ENCODE measurements around the gene ELP2.

ELP2 gene

DNA sequence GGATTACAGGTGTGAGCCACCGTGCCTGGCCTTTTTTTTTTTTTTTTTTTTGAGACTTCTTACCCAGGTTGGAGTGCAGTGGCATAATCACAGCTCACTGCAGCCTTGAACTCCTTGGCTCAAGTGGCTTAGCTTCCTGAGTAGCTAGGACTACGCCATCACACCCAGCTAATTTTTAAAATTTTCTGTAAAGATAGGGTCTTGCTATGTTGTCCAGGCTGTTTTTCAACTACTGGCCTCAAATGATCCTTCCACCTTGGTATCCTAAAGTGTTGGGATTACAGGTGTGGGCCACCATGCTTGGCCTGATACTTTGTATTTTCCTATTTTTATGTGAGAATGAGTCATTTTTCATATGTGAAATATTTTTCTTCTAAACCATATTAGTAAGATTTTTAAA is 13.7 kb downstream of the ELP2 start:
- Histone ChIP-seq H3K27me3 (no peaks in the 10 kb centered on the region), H3K9me3 (no peaks in the 10 kb centered on the region), H3K36me3 (peaks cover 10% of the 10 kb centered on the region), H3K4me3 (ENCODE audit: low read depth, low read length) (no peak overlapping the region), H3K4me1 (no peaks in the 10 kb centered on the region)
- TF ChIP-seq, protein P1, sequence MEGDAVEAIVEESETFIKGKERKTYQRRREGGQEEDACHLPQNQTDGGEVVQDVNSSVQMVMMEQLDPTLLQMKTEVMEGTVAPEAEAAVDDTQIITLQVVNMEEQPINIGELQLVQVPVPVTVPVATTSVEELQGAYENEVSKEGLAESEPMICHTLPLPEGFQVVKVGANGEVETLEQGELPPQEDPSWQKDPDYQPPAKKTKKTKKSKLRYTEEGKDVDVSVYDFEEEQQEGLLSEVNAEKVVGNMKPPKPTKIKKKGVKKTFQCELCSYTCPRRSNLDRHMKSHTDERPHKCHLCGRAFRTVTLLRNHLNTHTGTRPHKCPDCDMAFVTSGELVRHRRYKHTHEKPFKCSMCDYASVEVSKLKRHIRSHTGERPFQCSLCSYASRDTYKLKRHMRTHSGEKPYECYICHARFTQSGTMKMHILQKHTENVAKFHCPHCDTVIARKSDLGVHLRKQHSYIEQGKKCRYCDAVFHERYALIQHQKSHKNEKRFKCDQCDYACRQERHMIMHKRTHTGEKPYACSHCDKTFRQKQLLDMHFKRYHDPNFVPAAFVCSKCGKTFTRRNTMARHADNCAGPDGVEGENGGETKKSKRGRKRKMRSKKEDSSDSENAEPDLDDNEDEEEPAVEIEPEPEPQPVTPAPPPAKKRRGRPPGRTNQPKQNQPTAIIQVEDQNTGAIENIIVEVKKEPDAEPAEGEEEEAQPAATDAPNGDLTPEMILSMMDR (IDR thresholded peaks at IDR 0.05; ENCODE audit: low read depth, low read length) = no peak
- DNase-seq = no peak

DNA sequence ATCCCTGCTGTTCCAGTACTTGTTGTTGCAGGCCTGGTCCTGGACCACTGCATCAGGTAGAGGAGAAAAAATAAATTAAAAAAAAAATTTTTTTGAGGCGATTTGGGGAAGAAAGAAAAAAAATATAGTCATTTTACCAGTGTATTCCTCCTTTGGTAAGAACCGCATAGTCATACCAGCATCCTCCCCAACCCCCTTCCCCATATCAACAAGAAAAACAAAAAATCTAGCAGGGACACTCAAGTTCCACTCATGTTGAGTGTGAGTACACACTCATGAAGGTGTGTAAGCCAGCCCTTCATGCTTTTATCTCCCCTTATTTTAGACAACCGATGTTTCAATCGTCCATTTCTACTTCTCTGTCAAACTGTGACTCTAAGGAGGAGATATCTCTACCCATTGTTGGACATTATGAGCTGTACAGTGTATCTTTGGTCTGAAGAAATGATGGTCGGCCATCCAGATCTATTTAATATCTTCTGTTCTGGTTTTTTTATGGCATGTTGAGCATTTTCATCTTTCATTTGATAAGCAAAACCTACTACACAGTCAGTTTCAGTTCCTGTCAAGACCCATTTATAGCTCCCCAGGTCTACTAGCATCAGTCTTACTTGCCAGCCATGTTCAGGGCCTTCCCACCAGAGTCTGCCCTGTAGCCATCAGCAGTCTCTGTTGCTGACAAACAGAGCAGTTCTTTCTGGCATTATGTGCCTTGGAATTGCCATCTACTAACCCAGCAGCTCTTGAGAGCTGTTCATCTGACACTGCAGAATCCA is 20.0 kb downstream of the ELP2 start:
- TF ChIP-seq, protein P1 (IDR thresholded peaks at IDR 0.05; ENCODE audit: low read depth, low read length) = no peak
- Histone ChIP-seq H3K27me3 (no peaks in the 10 kb centered on the region), H3K9me3 (no peaks in the 10 kb centered on the region), H3K4me1 (no peaks in the 10 kb centered on the region), H3K4me3 (ENCODE audit: low read depth, low read length) (no peak overlapping the region), H3K36me3 (peaks cover 10% of the 10 kb centered on the region)
- DNase-seq = no peak

DNA sequence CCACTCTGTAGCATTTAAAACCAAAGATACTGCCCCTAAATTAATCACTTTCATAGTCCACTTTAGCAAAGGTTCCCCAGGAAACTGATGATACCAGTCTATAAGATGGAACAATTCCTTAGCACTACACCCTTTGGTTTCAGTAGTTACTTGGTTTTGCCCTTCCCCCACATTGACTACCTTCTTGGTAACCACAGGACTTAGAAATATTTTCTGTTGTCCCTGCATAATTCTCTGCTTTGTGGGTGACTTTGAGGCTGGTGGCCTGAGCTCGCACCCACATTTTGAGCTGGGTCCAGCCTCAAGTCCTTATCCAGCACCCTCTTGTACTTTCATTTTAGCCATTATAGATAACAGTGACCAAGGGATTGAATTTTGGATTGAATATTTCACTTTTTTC is 23.1 kb downstream of the ELP2 start:
- Histone ChIP-seq H3K4me3 (ENCODE audit: low read depth, low read length) (no peak overlapping the region), H3K36me3 (peaks cover 6% of the 10 kb centered on the region), H3K4me1 (no peaks in the 10 kb centered on the region), H3K9me3 (no peaks in the 10 kb centered on the region), H3K27me3 (no peaks in the 10 kb centered on the region)
- DNase-seq = no peak
- TF ChIP-seq, protein P1 (IDR thresholded peaks at IDR 0.05; ENCODE audit: low read depth, low read length) = no peak

DNA sequence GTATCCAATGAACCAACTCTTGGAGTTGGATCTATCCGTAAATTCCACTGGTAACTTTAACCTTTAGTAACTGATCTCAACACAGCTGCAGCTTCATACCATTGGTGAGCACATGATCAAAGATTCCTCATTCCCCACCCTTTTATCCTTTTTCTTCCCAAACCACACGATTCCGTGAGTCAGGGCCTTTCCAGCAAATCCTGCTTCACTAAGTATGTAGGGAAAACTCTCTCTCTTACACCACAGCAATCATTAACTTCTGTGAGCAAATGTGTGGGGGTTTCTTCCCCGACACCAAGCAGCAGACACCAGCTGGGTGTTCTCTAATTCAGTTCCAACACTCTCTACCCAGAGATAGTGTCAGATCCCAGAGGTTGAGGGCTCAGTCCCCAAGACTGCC is 23.5 kb downstream of the ELP2 start:
- no peaks in the 10 kb centered on the region for H3K27me3 ChIP-seq
- H3K4me3 ChIP-seq (ENCODE audit: low read depth, low read length) = no peak overlapping the region
- H3K9me3 ChIP-seq = no peaks in the 10 kb centered on the region
- no peaks in the 10 kb centered on the region for H3K4me1 ChIP-seq
- TF ChIP-seq, protein P1 (IDR thresholded peaks at IDR 0.05; ENCODE audit: low read depth, low read length) = no peak
- H3K36me3 ChIP-seq = peaks cover 6% of the 10 kb centered on the region
- no peak for DNase-seq

DNA sequence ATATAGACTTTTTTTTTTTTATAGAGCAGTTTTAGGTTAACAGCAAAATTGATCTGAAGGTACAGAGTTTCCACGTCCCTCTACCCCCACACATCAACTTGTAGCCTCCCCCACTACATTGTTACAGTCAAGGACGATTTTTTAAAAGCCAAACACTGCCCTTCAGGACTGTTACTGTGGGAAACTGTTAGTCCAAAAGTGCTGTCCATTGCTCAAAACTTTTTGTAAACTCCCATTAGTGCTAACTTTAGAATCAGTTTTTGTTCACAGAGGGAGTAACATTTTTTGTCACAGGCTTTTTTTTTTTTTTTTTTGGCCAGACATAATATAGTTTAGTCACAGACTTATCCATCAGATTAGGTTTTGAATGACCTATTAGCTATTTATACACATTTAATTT is 24.1 kb downstream of the ELP2 start:
- H3K9me3 ChIP-seq = no peaks in the 10 kb centered on the region
- no peak for DNase-seq
- H3K4me3 ChIP-seq (ENCODE audit: low read depth, low read length) = no peak overlapping the region
- no peaks in the 10 kb centered on the region for H3K27me3 ChIP-seq
- peaks cover 6% of the 10 kb centered on the region for H3K36me3 ChIP-seq
- no peaks in the 10 kb centered on the region for H3K4me1 ChIP-seq
- TF ChIP-seq, protein P1 (IDR thresholded peaks at IDR 0.05; ENCODE audit: low read depth, low read length) = no peak

Measured in BE2C (cell line).